Measurements from ENCODE around the gene CNPY1.

CNPY1 gene

GRCh38 chr7:155460926-155461613 is 85.3 kb downstream of the CNPY1 start:
- Histone ChIP-seq H3K4me3 (ENCODE audit: low read depth, low read length) (no peak overlapping the region), H3K27me3 (ENCODE audit: insufficient read depth, low read depth, severe bottlenecking) (peaks cover 78% of the 10 kb centered on the region), H3K27ac (no peak overlapping the region), H3K9me3 (ENCODE audit: severe bottlenecking) (no peaks in the 10 kb centered on the region), H3K36me3 (no peaks in the 10 kb centered on the region)
- DNase-seq, result no peak
- TF ChIP-seq CTCF (IDR thresholded peaks at IDR 0.05; ENCODE audit: low read depth, low read length), result no peak

GRCh38 chr7:155459700-155460461 is 86.5 kb downstream of the CNPY1 start:
- Histone ChIP-seq H3K27me3 (ENCODE audit: insufficient read depth, low read depth, severe bottlenecking) (peaks cover 80% of the 10 kb centered on the region), H3K4me3 (ENCODE audit: low read depth, low read length) (no peak overlapping the region), H3K9me3 (ENCODE audit: severe bottlenecking) (no peaks in the 10 kb centered on the region), H3K27ac (no peak overlapping the region), H3K36me3 (no peaks in the 10 kb centered on the region)
- TF ChIP-seq CTCF (IDR thresholded peaks at IDR 0.05; ENCODE audit: low read depth, low read length), result no peak
- no peak for DNase-seq

GRCh38 chr7:155458878-155459699 is 87.3 kb downstream of the CNPY1 start:
- Histone ChIP-seq H3K4me3 (ENCODE audit: low read depth, low read length) (no peak overlapping the region), H3K36me3 (no peaks in the 10 kb centered on the region), H3K27me3 (ENCODE audit: insufficient read depth, low read depth, severe bottlenecking) (peaks cover 86% of the 10 kb centered on the region), H3K27ac (no peak overlapping the region), H3K9me3 (ENCODE audit: severe bottlenecking) (no peaks in the 10 kb centered on the region)
- no peak for TF ChIP-seq CTCF (IDR thresholded peaks at IDR 0.05; ENCODE audit: low read depth, low read length)
- no peak for DNase-seq

- no peak for TF ChIP-seq CTCF (IDR thresholded peaks at IDR 0.05; ENCODE audit: low read depth, low read length)
- H3K4me3 ChIP-seq (ENCODE audit: low read depth, low read length), result peak within 1 kb of the TSS; percentile 66
- peak; percentile 35 for DNase-seq
- H3K9me3 ChIP-seq (ENCODE audit: severe bottlenecking), result no peaks in the 10 kb centered on the region
- no peak within 1 kb of the TSS for H3K27ac ChIP-seq
- H3K36me3 ChIP-seq, result no peaks in the 10 kb centered on the region
- H3K27me3 ChIP-seq (ENCODE audit: insufficient read depth, low read depth, severe bottlenecking), result peaks cover 91% of the 10 kb centered on the region
Observed at GRCh38 chr7:155458111-155458877, 88.1 kb downstream of the CNPY1 start, which contains the start of gene EN2. Gene EN2, plus strand, starts transcription at chr7:155458129. Its CDS starts 249 bp downstream, at chr7:155458378.

GRCh38 chr7:155457544-155458110 is 88.7 kb downstream of the CNPY1 start:
- H3K9me3 ChIP-seq (ENCODE audit: severe bottlenecking), result no peaks in the 10 kb centered on the region
- peak overlapping the region; percentile 66 for H3K4me3 ChIP-seq (ENCODE audit: low read depth, low read length)
- no peak for TF ChIP-seq CTCF (IDR thresholded peaks at IDR 0.05; ENCODE audit: low read depth, low read length)
- no peak for DNase-seq
- peaks cover 92% of the 10 kb centered on the region for H3K27me3 ChIP-seq (ENCODE audit: insufficient read depth, low read depth, severe bottlenecking)
- H3K36me3 ChIP-seq, result no peaks in the 10 kb centered on the region
- H3K27ac ChIP-seq, result no peak overlapping the region
